LNCaP clone FGC (cell line): Measurements from ENCODE around the gene OR10K2.

Experiments used
- DNase-seq: peaks from one replicate; pipeline ENCODE4 v3.0.0-alpha.2; 2011; ENCODE audit warnings: low read depth
- H3K4me3 ChIP-seq: 2 replicates; pipeline ENCODE4 v1.5.1; 2011; ENCODE audit warnings: mild to moderate bottlenecking, low read depth, low read length, control low read depth
- TF ChIP-seq, protein P1 (sequence below): IDR thresholded peaks from 2 replicates; pipeline ENCODE4 v1.5.1; 2012; ENCODE audit warnings: mild to moderate bottlenecking; ENCODE audit not compliant: control insufficient read depth, insufficient read depth; ENCODE audit errors: extremely low read depth

The OR10K2 gene, protein sequence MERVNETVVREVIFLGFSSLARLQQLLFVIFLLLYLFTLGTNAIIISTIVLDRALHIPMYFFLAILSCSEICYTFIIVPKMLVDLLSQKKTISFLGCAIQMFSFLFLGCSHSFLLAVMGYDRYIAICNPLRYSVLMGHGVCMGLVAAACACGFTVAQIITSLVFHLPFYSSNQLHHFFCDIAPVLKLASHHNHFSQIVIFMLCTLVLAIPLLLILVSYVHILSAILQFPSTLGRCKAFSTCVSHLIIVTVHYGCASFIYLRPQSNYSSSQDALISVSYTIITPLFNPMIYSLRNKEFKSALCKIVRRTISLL

DNA sequence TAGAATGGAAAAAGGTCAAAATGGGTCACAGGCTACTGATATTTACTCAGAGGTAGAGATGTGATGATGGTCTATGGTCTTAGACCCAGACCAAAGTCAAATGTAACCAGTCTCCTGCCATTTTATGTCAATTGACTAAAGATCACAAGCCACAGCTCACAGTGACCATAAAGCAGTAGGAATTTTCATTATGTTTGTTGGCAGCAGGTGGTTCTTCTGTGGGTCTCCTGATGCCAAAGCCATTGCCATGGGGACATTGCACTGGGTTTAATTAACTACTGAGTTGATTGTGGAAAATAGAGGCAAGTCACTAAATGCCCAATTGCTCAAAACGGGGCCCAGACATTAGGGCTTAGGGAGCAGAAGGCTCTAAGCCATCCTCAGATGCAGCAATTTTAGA is at the start of gene OR10K2:
TSS of gene OR10K2 (minus strand) at position 101 of the 400 bp plus-strand sequence. CDS start 5,371 bp downstream, outside the sequence.
- TF ChIP-seq, protein P1, sequence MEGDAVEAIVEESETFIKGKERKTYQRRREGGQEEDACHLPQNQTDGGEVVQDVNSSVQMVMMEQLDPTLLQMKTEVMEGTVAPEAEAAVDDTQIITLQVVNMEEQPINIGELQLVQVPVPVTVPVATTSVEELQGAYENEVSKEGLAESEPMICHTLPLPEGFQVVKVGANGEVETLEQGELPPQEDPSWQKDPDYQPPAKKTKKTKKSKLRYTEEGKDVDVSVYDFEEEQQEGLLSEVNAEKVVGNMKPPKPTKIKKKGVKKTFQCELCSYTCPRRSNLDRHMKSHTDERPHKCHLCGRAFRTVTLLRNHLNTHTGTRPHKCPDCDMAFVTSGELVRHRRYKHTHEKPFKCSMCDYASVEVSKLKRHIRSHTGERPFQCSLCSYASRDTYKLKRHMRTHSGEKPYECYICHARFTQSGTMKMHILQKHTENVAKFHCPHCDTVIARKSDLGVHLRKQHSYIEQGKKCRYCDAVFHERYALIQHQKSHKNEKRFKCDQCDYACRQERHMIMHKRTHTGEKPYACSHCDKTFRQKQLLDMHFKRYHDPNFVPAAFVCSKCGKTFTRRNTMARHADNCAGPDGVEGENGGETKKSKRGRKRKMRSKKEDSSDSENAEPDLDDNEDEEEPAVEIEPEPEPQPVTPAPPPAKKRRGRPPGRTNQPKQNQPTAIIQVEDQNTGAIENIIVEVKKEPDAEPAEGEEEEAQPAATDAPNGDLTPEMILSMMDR = no peak
- no peak for DNase-seq
- H3K4me3 ChIP-seq = no peak within 1 kb of the TSS

- no peak for DNase-seq
- TF ChIP-seq, protein P1 = no peak
- no peak within 1 kb of the TSS for H3K4me3 ChIP-seq
Measured at GRCh38 chr1:158471920-158472319, 45.9 kb upstream of the OR10K2 start, which contains the start of gene OR10R2. TSS of gene OR10R2 (plus strand) at chr1:158472220. CDS start at chr1:158472326, 106 bp downstream.

GRCh38 chr1:158461534-158461933 is 35.5 kb upstream of the OR10K2 start, which contains the start of gene OR10K1:
TSS of gene OR10K1 (plus strand) at chr1:158461834. CDS start at chr1:158465562, 3,728 bp downstream.
- no peak within 1 kb of the TSS for H3K4me3 ChIP-seq
- DNase-seq = no peak
- TF ChIP-seq, protein P1 = no peak

- H3K4me3 ChIP-seq = no peak overlapping the region
- TF ChIP-seq, protein P1 = no peak
- DNase-seq = no peak
Measured at GRCh38 chr1:158458263-158458662, 32.2 kb upstream of the OR10K2 start.

DNA sequence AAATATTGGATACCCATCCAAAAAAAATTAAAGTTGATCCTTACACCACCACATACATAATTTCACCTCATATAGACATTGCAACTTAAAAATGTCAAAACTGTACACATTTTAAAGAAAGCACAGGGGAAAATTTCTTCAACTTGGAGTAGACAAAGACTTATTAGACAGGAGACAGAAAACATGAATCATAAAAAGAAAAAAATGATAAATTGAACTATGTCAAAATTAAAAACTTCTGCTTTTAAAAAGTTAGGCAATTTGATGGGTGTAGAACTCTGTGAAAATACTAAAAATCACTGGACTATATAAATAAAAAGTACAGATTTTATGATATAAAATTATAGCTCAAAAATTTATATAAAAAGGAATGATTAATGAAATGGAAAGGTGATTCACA is 31.2 kb upstream of the OR10K2 start:
- no peak for DNase-seq
- TF ChIP-seq, protein P1 = no peak
- H3K4me3 ChIP-seq = no peak overlapping the region

- TF ChIP-seq, protein P1 = no peak
- DNase-seq = no peak
- no peak overlapping the region for H3K4me3 ChIP-seq
Measured at GRCh38 chr1:158454537-158454936, 28.5 kb upstream of the OR10K2 start.

GRCh38 chr1:158445376-158445775 is 19.3 kb upstream of the OR10K2 start:
- TF ChIP-seq, protein P1 = no peak
- H3K4me3 ChIP-seq = no peak overlapping the region
- DNase-seq = no peak
